OCI-LY3 (cell line): Measurements from ENCODE around the gene TERF2IP.

Experiments
- EZH2phosphoT487 ChIP-seq: fragments of 200-600 bp; shearing (Covaris generic); IDR thresholded peaks from 2 replicates; pipeline ENCODE4 v1.6.1; 2018; ENCODE audit warnings: antibody characterized with exemption, mixed run types, low read depth
- TF ChIP-seq, protein P1 (sequence below): fragments of 200-600, 300-600 bp; sonication (generic); IDR thresholded peaks from 2 replicates; pipeline ENCODE4 v1.5.1; 2014; ENCODE audit warnings: antibody characterized with exemption, low read length, low read depth

DNA sequence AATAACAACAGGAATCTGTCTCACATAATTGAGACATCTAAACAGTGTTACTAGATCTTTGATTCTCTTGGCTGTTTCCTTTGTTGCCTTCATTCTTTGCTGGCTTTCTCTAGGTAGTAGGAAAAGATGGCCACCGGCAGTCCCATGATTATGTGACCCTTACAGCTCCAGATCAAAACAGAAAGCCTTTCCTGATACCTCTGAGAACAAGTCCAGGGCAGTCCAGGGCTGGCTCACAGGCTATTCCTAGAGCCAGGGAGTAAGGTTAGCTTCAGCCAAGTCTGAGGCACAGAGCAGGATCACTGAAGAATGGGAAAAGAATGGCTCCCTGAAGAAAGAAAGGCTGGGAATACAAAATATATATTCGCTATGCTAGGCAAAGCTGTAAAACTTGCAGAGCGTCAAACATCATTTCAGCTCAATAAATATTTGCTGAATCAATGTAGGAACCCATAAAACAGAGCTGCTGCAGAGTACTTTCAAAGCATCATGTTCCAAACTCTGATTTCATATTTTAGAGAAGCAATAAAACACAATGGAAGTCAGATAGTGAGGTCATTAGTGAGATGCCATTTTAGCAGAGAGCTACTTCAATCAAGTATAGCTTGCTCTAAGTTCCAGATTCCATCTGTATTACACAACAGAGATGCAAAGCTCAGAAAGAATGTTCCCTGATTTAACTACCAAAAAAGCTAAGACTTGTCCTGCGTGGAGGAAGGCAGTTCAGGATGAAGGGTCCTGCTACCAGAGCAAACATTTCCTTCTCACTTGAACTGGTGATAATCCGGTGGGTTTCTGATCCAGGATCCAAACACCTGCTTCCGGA, 47.9 kb upstream of the TERF2IP start:
- TF ChIP-seq, protein P1, sequence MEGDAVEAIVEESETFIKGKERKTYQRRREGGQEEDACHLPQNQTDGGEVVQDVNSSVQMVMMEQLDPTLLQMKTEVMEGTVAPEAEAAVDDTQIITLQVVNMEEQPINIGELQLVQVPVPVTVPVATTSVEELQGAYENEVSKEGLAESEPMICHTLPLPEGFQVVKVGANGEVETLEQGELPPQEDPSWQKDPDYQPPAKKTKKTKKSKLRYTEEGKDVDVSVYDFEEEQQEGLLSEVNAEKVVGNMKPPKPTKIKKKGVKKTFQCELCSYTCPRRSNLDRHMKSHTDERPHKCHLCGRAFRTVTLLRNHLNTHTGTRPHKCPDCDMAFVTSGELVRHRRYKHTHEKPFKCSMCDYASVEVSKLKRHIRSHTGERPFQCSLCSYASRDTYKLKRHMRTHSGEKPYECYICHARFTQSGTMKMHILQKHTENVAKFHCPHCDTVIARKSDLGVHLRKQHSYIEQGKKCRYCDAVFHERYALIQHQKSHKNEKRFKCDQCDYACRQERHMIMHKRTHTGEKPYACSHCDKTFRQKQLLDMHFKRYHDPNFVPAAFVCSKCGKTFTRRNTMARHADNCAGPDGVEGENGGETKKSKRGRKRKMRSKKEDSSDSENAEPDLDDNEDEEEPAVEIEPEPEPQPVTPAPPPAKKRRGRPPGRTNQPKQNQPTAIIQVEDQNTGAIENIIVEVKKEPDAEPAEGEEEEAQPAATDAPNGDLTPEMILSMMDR, result no peak
- TF ChIP-seq EZH2phosphoT487, result no peak
